ENCODE data around the gene RBM17. TPM values are rescaled to one million over a fixed set of nuclear protein-coding genes. Genes with fewer than 3 reads are reported as not detected.

RBM17 gene
- total RNA-seq, 3 donors from 2014 or later: 231 to 261 (median 237) TPM

Other genes starting within 250 kb of the RBM17 start
- gene ANKRD16, start 199.1 kb upstream of the RBM17 start, total RNA-seq: 10 to 100 TPM in 2 of 3 donors, 1 to 10 TPM in 1; 9.6 to 11.9 (median 10.3) TPM
- gene FBH1, start 198.8 kb upstream of the RBM17 start, total RNA-seq: 10 to 100 TPM; 61.2 to 67.9 (median 62.7) TPM
- gene IL15RA, start 111.5 kb upstream of the RBM17 start, total RNA-seq: 10 to 100 TPM; 41.5 to 42.4 (median 41.9) TPM
- gene IL2RA, start 26.7 kb upstream of the RBM17 start, total RNA-seq: 100 to 1,000 TPM; 639 to 698 (median 653) TPM
- gene PFKFB3, start 113.9 kb downstream of the RBM17 start, total RNA-seq: 10 to 100 TPM; 60.5 to 77.0 (median 68.8) TPM

Measured in activated T-cell treated with anti-CD3 and anti-CD28 coated beads, Interleukin-2, amount 50 U/mL, for 4 hours (primary cell).